ENCODE data around the gene SLC17A2. TPM values are rescaled to one million over a fixed set of nuclear protein-coding genes. Genes with fewer than 3 reads are reported as not detected.
"Not testable (repeated sequence)": the region's sequence is repeated elsewhere in the genome, so short reads cannot be mapped to it uniquely, and the experiment has no call there.

Gene SLC17A2
- total and polyA plus RNA-seq, 9 donors = not detected

DNA sequence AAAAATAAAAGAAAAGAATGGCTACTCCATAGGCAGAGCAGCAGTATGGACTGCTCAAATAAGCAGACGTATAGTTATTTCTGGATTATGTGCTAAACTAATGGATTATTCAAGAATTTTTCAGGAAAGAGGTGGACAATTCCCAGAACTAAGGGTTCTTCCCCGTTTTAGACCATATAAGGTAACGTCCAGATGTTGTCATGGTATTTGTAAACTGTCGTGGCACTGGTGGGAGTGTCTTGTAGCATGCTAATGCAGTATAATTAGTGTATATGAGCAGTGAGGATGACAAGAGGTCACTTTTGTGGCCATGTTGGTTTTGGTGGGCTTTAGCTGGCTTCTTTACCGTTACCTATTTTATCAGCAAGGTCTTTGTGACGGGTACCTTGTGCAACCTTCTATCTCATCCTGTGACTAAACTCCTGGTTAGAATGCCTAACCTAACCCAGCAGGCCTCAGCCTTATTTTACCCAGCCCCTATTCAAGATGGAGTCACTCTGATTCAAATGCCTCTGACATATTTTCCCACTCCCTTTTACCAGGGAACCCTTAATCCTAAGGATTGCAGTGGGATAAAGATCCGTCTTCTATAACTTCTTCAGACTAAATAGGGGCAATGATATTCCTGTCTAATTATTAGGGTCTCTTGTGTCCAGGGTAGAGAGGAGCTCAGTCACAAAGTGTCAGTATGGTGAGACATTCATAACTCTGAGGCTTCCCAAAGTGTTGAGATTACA lies 21.0 kb upstream of the SLC17A2 start:
- intact Hi-C loops (cut with DNase I) = no loop called here

DNA sequence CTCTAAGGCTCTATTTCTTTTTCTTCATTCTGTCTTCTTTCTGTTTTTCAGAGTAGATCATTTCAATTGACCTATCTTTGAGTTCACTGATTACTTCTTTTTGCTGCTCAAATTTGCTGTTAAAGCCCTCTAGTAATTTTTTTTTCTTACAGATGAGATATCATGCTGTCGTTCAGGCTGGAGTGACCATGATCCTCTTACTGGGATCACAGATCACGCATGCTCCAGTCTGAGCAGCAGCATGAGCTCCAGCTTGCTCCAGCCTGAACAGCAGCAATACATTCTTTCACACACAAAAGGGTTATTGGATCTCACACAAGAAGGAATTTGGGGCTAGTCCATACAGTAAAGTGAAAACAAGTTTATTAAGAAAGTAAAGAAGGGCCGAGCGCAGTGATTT lies 19.8 kb upstream of the SLC17A2 start:
- Histone ChIP-seq H3K27me3 (no peaks in the 10 kb centered on the region), H3K9me3 (no peaks in the 10 kb centered on the region), H3K36me3 (no peaks in the 10 kb centered on the region), H3K27ac (no peak overlapping the region), H3K4me1 (ENCODE audit: insufficient read depth) (no peaks in the 10 kb centered on the region), H3K4me3 (no peak overlapping the region)
- intact Hi-C loops (cut with DNase I) = no loop called here
- TF ChIP-seq, protein P1, sequence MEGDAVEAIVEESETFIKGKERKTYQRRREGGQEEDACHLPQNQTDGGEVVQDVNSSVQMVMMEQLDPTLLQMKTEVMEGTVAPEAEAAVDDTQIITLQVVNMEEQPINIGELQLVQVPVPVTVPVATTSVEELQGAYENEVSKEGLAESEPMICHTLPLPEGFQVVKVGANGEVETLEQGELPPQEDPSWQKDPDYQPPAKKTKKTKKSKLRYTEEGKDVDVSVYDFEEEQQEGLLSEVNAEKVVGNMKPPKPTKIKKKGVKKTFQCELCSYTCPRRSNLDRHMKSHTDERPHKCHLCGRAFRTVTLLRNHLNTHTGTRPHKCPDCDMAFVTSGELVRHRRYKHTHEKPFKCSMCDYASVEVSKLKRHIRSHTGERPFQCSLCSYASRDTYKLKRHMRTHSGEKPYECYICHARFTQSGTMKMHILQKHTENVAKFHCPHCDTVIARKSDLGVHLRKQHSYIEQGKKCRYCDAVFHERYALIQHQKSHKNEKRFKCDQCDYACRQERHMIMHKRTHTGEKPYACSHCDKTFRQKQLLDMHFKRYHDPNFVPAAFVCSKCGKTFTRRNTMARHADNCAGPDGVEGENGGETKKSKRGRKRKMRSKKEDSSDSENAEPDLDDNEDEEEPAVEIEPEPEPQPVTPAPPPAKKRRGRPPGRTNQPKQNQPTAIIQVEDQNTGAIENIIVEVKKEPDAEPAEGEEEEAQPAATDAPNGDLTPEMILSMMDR (IDR thresholded peaks at IDR 0.05) = no peak
- TF ChIP-seq POLR2A (IDR thresholded peaks at IDR 0.05) (no peak), EP300 (IDR thresholded peaks at IDR 0.05) (no peak)
- no peak for DNase-seq
- 41 to 61% (median 45%) methylated on average over 4 of the region's 4 CpGs for WGBS, 3 donors

More for the DNA sequence above, 21.0 kb upstream of the SLC17A2 start:
- TF ChIP-seq POLR2A (IDR thresholded peaks at IDR 0.05) = no peak
- TF ChIP-seq, protein P1 (IDR thresholded peaks at IDR 0.05) = no peak
- TF ChIP-seq EP300 (IDR thresholded peaks at IDR 0.05) = no peak
- Histone ChIP-seq H3K4me3 (no peak overlapping the region), H3K4me1 (ENCODE audit: insufficient read depth) (no peaks in the 10 kb centered on the region), H3K27ac (no peak overlapping the region), H3K9me3 (no peaks in the 10 kb centered on the region), H3K36me3 (no peaks in the 10 kb centered on the region), H3K27me3 (no peaks in the 10 kb centered on the region)
- no peak for DNase-seq
- 64 to 80% (median 72%) methylated on average over 7 of the region's 7 CpGs for WGBS, 3 donors

DNA sequence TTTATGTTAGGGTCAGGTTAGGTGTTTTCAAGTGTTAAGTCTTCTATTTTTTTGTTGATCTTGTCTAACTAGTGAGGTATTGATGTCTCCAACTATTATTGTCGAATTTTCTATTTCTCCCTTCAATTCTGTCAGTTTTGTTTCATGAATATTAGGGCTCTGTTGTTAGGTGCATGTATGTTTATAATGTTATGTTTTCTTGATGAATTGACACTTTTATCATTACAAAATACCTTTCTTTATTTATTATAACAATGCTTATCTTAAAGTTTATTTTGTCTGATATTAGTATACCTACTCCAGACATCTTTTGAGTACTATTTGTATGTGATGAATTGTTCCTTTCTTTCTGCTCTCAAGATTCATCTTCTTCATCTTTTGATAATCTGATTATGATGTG lies 19.2 kb upstream of the SLC17A2 start:
- Histone ChIP-seq H3K4me1 (ENCODE audit: insufficient read depth) (no peaks in the 10 kb centered on the region), H3K4me3 (no peak overlapping the region), H3K27me3 (no peaks in the 10 kb centered on the region), H3K27ac (no peak overlapping the region), H3K9me3 (no peaks in the 10 kb centered on the region), H3K36me3 (no peaks in the 10 kb centered on the region)
- no peak for DNase-seq
- TF ChIP-seq EP300 (IDR thresholded peaks at IDR 0.05) = no peak
- TF ChIP-seq, protein P1 (IDR thresholded peaks at IDR 0.05) = no peak
- no peak for TF ChIP-seq POLR2A (IDR thresholded peaks at IDR 0.05)
- WGBS, 3 donors = 92 to 96% (median 94%) methylated on average over 1 of the region's 1 CpG
- intact Hi-C loops (cut with DNase I) = no loop called here

DNA sequence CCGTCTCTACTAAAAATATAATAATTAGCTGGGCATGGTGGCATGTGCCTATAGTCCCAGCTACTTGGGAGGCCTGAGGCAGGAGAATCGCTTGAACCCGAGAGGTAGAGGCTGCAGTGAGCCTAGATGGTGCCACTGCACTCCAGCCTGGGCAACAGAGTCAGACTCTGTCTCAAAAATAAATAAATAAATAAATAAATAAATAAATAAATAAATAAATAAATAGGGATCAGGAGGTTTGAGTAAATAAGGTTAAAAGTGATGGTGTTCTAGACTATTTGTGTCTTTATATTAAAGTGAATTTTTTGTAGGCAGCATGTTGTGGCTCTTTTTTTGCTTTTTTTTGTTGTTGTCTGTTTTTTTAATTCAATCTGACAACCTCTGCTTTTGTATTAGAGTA lies 17.0 kb upstream of the SLC17A2 start:
- DNase-seq; intact Hi-C loops (cut with DNase I); H3K4me3 ChIP-seq; H3K27me3 ChIP-seq; H3K4me1 ChIP-seq (ENCODE audit: insufficient read depth); H3K27ac ChIP-seq; H3K36me3 ChIP-seq; H3K9me3 ChIP-seq: not testable (repeated sequence)
- WGBS, 3 donors = 94 to 97% (median 96%) methylated on average over 3 of the region's 3 CpGs

DNA sequence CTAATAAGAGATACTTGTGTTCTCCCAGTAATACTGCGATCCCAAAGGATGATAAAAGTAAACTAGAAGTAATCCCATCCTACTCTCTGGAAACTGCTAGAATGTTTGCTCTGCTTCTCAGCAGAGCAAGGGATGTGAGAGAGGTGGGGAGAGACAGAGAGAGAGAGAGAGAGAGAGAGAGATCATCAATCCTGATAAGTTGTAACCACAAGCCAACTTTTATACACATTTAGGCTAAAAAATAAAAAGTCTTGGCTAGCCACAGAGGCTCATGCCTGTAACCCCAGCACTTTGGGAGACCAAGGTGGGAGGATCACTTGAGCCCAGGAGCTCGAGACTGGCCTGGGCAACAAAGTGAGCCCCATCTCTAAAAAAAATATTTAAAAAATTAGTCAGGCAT lies 16.1 kb upstream of the SLC17A2 start:
- no peaks in the 10 kb centered on the region for H3K9me3 ChIP-seq
- intact Hi-C loops (cut with DNase I) = no loop called here
- no peak for DNase-seq
- H3K27me3 ChIP-seq = no peaks in the 10 kb centered on the region
- H3K4me1 ChIP-seq (ENCODE audit: insufficient read depth) = no peaks in the 10 kb centered on the region
- WGBS, 3 donors = 88 to 90% (median 90%) methylated on average over 2 of the region's 2 CpGs
- H3K36me3 ChIP-seq = no peaks in the 10 kb centered on the region
- H3K4me3 ChIP-seq = no peak overlapping the region
- TF ChIP-seq EP300 (IDR thresholded peaks at IDR 0.05) = no peak
- TF ChIP-seq, protein P1 (IDR thresholded peaks at IDR 0.05) = no peak
- TF ChIP-seq POLR2A (IDR thresholded peaks at IDR 0.05) = no peak
- H3K27ac ChIP-seq = no peak overlapping the region

DNA sequence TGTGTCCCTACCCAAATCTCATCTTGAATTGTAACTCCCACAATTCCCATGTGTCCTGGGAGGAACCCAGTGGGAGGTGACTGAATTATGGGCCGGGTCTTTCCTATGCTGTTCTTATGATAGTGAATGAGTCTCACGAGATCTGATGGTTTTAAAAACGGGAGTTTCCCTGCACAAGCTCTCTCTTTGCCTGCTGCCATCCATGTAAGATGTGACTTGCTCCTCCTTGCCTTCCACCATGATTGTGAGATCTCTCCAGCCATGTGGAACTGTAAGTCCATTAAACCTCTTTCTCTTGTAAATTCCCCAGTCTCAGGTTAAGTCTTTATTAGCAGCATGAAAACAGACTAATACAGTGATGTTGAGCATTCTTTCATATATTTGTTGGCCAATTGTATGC lies 15.2 kb upstream of the SLC17A2 start:
- 82 to 90% (median 87%) methylated on average over 3 of the region's 3 CpGs for WGBS, 3 donors
- H3K4me3 ChIP-seq; DNase-seq; H3K9me3 ChIP-seq; H3K27ac ChIP-seq; H3K4me1 ChIP-seq (ENCODE audit: insufficient read depth); H3K36me3 ChIP-seq; intact Hi-C loops (cut with DNase I); H3K27me3 ChIP-seq: not testable (repeated sequence)

Measured in ovary (tissue), 9 donors.